Central memory CD4-positive, alpha-beta T cell (primary cell): ENCODE measurements around the gene GLRX.
"Not testable (repeated sequence)": the region's sequence is repeated elsewhere in the genome, so short reads cannot be mapped to it uniquely, and the experiment has no call there.

ENCODE experiments used
- DNase-seq: peaks from one replicate; pipeline ENCODE4 v3.0.0; 2022

The GLRX gene

DNA sequence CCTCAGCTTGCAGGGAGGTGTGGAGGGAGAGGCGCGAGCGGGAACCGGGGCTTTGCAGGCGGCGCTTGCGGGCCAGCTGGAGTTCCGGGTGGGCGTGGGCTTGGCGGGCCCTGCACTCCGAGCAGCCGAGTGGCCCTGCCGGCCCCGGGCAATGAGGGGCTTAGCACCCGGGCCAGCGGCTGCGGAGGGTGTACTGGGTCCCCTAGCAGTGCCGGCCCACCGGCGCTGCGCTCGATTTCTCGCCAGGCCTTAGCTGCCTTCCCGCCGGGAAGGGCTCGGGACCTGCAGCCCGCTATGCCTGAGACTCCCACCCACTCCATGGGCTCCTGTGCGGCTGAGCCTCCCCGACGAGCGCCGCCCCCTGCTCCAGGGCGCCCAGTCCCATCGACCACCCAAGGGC is 28.6 kb upstream of the GLRX start:
- not testable (repeated sequence) for DNase-seq

DNA sequence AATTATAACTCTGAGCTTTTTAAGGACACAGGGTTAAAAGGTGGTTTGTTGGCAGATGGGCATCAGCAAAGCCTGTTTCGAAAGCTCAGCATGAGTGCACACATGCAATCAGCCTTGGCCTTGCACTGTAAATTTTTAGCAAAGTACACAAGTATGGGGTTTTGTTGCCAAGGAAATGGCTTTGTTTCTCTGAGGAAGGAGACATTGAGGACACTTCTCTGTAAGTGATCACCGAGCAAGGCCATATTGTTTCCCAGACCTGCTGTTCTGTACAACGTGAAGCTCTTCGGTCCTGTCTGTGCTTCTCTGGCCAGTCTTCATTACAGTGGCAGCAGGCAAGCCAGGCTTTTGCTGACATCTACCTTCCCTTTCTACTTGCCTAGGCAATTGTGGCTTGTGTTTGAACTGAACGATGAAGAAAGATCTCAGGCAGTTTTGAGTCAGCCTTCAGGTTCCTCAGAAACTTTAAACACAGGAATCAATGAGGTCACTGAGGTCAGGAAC is 27.9 kb upstream of the GLRX start:
- no peak for DNase-seq

DNA sequence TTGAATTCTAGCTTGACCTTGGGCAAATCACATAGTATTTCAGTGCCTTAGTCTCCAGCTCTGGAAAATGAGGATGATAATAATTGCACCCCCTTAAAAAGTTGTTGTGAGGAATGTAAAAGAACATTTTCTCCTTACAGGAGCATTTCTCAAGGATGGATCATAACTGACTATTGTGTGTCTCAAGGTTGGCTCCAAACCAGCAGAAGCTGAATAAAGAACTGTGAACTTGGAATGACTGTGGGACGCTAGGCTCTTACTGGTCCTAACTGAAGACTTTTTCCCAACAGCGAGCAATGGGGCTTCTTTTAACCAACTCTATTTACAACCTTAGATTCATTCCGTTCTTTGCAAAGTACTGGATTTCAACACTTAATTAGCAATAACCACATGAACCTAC is 26.2 kb upstream of the GLRX start:
- DNase-seq = no peak

DNA sequence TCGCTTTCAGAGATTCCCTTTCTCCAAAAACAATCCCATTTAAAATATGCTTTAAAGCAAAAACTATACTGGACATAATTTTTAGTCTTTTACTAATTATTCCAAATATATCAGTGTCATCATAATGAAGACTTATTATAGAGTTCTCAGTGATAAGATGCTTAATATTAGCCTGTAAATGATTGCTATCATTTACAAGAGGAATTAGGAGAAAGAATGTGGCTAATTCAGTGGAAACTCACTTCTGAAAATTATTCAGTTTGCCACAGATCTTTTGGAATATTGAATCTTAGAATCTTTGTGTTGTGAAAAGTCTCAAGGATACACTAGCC is 24.7 kb upstream of the GLRX start:
- DNase-seq = no peak

- DNase-seq = peak; percentile 62
Observed at GRCh38 chr5:95846554-95847260, 24.2 kb upstream of the GLRX start.

DNA sequence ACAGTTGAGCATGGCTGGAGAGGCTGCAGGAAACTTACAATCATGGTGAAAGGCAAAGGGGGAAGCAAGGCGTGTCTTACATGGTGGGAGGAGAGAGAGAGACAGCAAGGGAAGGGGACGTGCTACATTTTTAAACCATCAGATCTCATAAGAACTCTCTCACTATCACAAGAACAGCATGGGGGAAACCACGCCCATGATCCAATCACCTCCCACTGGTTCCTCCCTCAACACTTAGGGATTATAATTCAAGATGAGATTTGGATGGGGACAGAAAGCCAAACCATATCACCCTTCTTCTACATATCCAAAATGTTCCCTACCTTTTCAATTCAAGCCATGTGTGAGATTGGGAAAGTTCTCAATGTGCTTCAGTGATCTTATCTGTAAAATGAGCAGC is 22.9 kb upstream of the GLRX start:
- DNase-seq = no peak

- DNase-seq = no peak
Observed at GRCh38 chr5:95843733-95844223, 21.3 kb upstream of the GLRX start.

DNA sequence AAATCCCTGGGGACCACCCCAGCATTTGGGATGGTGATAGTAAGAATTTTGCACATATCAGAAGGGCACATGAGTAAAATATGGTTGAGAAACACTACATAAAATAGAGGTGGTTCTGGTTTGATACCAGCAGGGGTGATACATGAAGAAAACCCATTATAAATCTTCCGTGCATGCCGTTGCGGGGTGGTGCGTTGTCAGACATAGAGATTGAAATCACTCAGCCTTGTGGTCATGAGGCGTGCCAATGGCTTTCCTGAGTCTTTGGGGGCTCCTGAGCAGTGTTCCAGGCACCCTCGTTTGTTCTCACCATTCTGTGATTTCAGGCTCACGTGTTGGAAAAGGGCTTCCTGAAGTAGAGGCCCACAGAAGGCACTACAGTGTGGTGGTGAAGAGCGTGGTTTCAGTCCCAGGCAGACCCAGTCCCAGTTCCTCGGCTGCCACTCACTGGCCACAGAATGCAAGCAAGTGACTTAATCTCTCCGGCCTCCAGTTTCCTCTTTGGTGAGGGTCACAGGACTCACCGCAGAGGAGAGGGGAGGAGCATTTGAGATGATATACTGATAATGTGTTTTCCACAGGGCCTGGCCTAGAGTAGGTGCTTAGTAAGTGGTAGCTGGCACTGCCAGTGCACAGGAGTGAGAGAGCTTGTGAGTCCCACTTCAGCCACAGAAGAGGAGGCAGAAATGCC is 20.5 kb upstream of the GLRX start:
- peak; percentile 57 for DNase-seq

GRCh38 chr5:95841914-95842812 is 19.6 kb upstream of the GLRX start:
- DNase-seq = no peak

GRCh38 chr5:95840956-95841705 is 18.6 kb upstream of the GLRX start:
- no peak for DNase-seq

DNA sequence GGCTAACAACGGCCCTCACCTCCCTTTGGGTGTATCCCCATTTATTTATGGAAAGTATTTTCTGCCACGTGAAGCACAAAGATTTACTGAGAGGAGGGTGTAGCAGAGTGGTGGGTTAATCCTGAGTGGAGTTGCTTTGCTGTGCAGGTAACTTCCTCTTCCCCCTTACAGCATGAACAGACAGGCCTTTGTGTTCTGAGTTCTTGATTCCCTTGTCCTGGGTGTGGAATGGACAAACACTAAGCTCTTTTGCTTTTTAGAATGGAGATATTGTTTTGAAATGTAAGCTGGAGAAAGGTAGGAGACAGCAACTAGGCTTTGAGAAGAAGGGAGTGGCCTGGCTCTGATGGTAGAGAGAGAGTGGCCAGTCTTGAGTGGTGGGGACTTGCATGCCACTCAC is 17.1 kb upstream of the GLRX start:
- DNase-seq = no peak

DNA sequence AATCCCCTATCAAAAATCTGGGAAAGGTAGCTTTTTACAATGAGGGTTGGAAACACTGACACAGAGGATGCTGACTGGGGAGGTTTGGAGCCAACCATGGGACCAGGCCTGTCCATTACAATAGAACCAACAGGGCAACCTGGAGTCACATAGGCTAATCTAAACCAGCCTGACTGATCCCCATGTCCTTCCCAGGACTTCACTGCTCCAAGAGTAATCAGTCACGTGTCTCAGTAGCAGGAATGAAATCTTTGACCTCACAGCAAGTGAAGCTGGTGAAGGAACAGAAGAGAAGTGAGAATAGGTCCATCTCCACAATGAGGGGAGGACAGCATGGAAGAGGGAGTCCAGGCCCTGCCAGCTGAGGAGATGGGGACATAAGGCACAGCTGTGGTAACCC is 16.0 kb upstream of the GLRX start:
- DNase-seq = no peak

- DNase-seq = no peak
Observed at GRCh38 chr5:95838001-95838520, 15.5 kb upstream of the GLRX start.

DNA sequence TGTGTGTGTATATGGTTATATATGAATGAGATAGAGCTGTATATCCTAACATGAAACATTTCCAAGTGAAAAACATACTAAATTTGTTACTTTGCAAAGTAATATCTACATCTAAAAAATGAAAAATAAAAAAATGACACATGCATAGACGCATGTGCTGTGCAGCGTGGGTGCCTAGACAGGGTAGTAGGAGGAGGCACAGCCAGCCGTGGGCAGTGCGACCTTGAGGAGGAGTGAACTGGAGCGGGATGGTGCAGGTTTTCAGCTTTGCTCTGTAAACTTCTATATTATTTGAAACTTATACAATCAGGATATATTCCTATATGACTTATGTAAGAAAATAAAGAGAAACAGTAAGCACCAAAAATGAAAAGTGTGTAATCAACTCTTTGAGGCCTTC is 15.0 kb upstream of the GLRX start:
- no peak for DNase-seq

DNA sequence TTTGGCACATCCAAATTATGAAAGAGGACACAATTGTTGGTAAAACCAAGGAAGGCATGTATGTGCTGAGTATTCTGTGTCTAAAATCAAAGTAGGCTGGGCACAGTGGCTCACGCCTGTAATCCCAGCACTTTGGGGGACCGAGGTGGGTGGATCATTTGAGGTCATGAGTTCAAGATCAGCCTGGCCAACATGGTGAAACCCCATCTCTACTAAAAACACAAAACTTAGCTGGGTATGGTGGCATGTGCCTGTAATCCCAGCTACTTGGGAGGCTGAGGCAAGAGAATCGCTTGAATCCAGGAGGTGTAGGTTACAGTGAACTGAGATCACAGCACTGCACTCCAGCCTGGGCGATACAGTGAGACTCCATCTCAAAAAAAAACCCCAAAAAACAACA is 14.4 kb upstream of the GLRX start:
- not testable (repeated sequence) for DNase-seq

DNA sequence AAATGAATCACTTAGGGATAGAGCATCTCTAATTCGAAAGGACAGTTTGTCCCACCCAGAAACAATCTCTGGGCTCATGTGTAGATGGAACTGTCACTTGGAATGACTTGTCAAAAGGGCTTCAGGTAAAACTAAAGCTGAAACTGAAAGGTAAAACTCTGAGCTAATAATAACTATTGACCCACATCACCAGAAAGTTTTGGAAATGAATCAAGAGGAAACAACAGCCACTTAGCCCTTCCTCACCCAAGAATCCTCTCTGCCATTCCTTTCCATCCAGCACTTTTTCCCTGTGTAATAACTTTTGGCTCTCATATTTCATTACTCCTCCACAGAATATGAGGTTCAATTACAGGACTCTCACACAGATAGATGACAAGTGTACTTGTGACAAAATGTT is 14.0 kb upstream of the GLRX start:
- DNase-seq = no peak

DNA sequence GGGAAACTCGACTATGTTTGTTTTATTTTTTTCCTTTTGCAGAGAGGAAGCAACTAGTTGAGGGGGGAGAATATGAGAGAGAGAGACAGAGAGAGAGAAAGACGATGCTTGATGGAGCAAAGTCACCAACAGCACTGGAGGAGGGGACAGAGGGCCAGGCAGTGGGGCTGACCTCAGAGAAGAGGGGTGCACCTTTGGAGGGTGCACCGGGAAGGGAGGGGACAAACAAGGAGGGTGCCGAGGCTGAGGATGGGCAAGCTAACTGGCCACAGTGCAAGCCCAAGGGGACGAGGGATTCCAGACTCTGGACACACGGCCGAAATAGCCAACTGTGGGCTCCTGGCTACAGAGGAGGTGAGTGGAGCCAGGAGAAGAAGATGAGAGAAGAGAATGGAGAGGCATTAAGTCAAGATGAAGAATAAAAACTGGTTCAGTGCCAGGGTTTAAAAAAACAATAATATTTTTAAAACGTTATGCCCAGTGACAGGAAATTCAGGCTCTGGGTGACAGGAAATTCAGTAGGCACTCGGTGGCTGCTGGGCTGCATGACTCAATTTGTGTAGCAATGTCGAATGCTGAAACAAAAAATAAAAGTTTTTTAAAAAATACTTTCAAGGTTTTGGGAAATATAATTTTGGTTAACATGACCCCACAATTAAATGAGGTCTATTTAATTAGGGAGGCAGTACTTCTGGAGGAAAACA is 13.3 kb upstream of the GLRX start:
- DNase-seq = no peak

- no peak for DNase-seq
Observed at GRCh38 chr5:95832664-95833063, 10.1 kb upstream of the GLRX start.

DNA sequence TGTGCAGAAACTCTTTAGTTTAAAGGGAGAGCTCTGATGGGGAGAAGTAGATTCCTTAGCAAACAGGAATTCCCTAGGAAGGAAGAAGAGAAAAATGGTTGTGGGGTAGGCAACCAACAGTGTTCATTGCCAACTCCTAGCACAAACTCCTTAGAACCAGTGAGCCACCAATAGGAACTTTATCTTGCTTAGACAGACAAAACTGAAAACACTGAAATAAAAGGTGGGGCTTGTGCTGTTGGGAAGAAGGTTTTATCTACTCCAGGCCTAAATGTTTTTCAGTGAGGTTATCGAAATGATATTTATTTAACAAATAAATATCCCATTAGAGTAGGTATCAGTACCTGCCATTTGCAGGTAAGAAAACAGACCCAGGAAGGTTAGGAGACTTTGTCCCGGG is 7.7 kb upstream of the GLRX start:
- no peak for DNase-seq

DNA sequence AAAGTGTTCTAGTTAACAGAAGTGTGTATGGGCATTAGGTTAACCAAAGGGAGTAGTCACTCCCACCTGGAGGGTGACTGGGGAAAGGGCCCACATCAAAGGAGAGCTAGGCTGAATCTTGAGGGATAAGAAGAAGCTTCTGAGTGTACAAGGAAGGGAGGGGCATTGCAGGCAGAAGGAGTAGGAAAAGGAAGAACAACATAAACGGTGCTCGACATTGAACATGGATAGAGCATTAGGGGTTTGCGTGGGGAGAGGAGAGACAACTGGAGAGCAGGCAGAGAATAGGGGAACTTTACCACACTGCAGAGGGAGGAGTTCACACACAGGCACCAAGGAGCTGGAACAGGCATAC is 5.3 kb upstream of the GLRX start:
- no peak for DNase-seq

- DNase-seq = no peak
Observed at GRCh38 chr5:95826949-95827891, 4.7 kb upstream of the GLRX start.
